NCI-H1436 treated with DMSO at 0.1 percent for 48 hours (cell line): ENCODE results near the gene TMEM250.
"Not testable (repeated sequence)": the region's sequence is repeated elsewhere in the genome, so short reads cannot be mapped to it uniquely, and the experiment has no call there.

Experiments used
- DNase-seq: peaks from one replicate; lab custom pipeline; 2025; lab: John Stamatoyannopoulos, UW

The TMEM250 gene

GRCh38 chr9:136118320-136119060 lies at the start of gene TMEM250:
TSS of gene TMEM250 (minus strand) at chr9:136118875. CDS start at chr9:136116900, 1,975 bp downstream.
- DNase-seq, result peak; percentile 57

GRCh38 chr9:136163248-136163850 lies 44.7 kb upstream of the TMEM250 start:
- DNase-seq, result no peak

GRCh38 chr9:136160995-136161610 lies 42.4 kb upstream of the TMEM250 start:
- DNase-seq, result no peak

GRCh38 chr9:136160381-136160841 lies 41.7 kb upstream of the TMEM250 start:
- no peak for DNase-seq

GRCh38 chr9:136159851-136160250 lies 41.2 kb upstream of the TMEM250 start:
- DNase-seq, result no peak

- no peak for DNase-seq
Measured at GRCh38 chr9:136157477-136158265, 39.0 kb upstream of the TMEM250 start.

GRCh38 chr9:136156209-136157120 lies 37.8 kb upstream of the TMEM250 start:
- DNase-seq, result no peak

GRCh38 chr9:136155576-136155975 lies 36.9 kb upstream of the TMEM250 start:
- DNase-seq, result no peak

- DNase-seq, result no peak
Measured at GRCh38 chr9:136154943-136155342, 36.3 kb upstream of the TMEM250 start.

- no peak for DNase-seq
Measured at GRCh38 chr9:136153381-136154065, 34.8 kb upstream of the TMEM250 start.

- DNase-seq, result no peak
Measured at GRCh38 chr9:136152931-136153330, 34.3 kb upstream of the TMEM250 start.

GRCh38 chr9:136152543-136152866 lies 33.8 kb upstream of the TMEM250 start:
- DNase-seq, result no peak

GRCh38 chr9:136151848-136152542 lies 33.3 kb upstream of the TMEM250 start:
- no peak for DNase-seq

- DNase-seq, result no peak
Measured at GRCh38 chr9:136151214-136151804, 32.6 kb upstream of the TMEM250 start.

- DNase-seq, result not testable (repeated sequence)
Measured at GRCh38 chr9:136150664-136151213, 32.1 kb upstream of the TMEM250 start.

GRCh38 chr9:136149853-136150252 lies 31.2 kb upstream of the TMEM250 start:
- DNase-seq, result no peak

- no peak for DNase-seq
Measured at GRCh38 chr9:136149337-136149736, 30.7 kb upstream of the TMEM250 start.

- DNase-seq, result no peak
Measured at GRCh38 chr9:136148766-136149165, 30.1 kb upstream of the TMEM250 start.
